ENCODE results near the gene ZC3H11A. TPM values are rescaled to one million over a fixed set of nuclear protein-coding genes. Genes with fewer than 3 reads are reported as not detected.
"Not testable (repeated sequence)": the region's sequence is repeated elsewhere in the genome, so short reads cannot be mapped to it uniquely, and the experiment has no call there.

The ZC3H11A gene
- total RNA-seq, 2 donors from 2014 or later: 78.7 to 111 TPM

DNA sequence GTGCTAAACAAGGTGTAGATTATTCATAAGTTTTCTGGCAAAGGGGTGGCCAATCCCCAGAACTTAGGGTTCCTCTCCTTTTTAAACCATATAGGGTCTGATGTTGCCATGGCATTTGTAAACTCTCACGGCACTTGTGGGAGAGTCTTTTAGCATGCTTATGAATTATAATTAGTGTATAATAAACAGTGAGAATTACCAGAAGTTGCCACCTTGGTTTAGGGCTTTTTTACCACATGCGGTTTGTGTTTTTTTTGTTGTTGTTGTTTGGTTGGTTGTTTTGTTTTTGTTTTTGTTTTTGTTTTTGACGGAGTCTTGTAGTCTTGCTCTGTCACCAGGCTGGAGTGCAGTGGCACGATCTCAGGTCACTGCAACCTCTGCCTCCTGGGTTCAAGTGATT lies 39.4 kb upstream of the ZC3H11A start:
- TF ChIP-seq, protein P1, sequence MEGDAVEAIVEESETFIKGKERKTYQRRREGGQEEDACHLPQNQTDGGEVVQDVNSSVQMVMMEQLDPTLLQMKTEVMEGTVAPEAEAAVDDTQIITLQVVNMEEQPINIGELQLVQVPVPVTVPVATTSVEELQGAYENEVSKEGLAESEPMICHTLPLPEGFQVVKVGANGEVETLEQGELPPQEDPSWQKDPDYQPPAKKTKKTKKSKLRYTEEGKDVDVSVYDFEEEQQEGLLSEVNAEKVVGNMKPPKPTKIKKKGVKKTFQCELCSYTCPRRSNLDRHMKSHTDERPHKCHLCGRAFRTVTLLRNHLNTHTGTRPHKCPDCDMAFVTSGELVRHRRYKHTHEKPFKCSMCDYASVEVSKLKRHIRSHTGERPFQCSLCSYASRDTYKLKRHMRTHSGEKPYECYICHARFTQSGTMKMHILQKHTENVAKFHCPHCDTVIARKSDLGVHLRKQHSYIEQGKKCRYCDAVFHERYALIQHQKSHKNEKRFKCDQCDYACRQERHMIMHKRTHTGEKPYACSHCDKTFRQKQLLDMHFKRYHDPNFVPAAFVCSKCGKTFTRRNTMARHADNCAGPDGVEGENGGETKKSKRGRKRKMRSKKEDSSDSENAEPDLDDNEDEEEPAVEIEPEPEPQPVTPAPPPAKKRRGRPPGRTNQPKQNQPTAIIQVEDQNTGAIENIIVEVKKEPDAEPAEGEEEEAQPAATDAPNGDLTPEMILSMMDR (IDR thresholded peaks at IDR 0.05): no peak
- Histone ChIP-seq H3K36me3 (no peaks in the 10 kb centered on the region), H3K9me3 (no peaks in the 10 kb centered on the region), H3K4me1 (ENCODE audit: control insufficient read depth in 1 of 2, low read depth in 2 of 2) (peaks cover 0 to 5% of the 10 kb centered on the region in 2 donors), H3K27ac (no peak overlapping the region), H3K27me3 (replicated peaks; ENCODE audit: insufficient read depth) (no peaks in the 10 kb centered on the region), H3K4me3 (no peak overlapping the region)
- ATAC-seq (ENCODE audit: insufficient number of reproducible peaks, low FRiP score, low read depth) (no peak), DNase-seq (ENCODE audit: low spot score) (no peak)

DNA sequence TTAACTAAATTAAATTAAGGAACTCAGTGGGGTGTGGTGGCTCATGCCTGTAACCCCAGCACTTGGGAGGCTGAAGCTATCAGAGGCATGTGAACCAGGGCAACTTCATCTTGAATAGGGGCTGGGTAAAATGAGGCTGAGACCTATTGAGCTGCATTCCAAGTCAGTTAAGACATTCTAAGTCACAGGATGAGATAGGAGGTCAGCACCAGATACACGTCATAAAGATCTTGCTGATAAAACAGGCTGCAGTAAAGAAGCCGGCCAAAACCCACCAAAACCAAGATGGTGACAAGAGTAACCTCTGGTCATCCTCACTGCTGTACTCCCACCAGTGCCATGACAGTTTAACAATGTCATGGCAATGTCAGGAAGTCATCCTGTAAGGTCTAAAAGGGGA lies 36.7 kb upstream of the ZC3H11A start:
- not testable (repeated sequence) for H3K4me3 ChIP-seq; ATAC-seq (ENCODE audit: insufficient number of reproducible peaks, low FRiP score, low read depth); DNase-seq (ENCODE audit: low spot score); H3K9me3 ChIP-seq; H3K36me3 ChIP-seq; H3K27ac ChIP-seq; H3K4me1 ChIP-seq (ENCODE audit: control insufficient read depth in 1 of 2, low read depth in 2 of 2); H3K27me3 ChIP-seq (replicated peaks; ENCODE audit: insufficient read depth)

DNA sequence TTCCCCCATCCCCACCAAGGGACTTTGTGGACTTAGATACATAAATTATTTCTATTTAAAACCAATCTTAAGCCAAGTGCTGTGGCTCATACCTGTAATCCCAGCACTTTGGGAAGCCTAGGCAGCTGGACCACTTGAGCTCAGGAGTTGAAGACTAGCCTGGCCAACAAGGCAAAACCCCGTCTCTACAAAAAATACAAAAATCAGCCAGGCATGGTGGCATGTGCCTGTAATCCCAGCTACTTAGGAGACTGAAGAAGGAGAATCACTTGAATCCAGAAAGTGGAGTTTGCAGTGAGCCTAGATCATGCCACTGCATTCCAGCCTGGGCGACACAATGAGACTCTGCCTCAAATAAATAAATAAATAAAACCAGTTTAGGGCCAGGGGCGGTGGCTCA lies 34.9 kb upstream of the ZC3H11A start:
- no peak for ATAC-seq (ENCODE audit: insufficient number of reproducible peaks, low FRiP score, low read depth)
- no peak overlapping the region for H3K4me3 ChIP-seq
- TF ChIP-seq, protein P1 (IDR thresholded peaks at IDR 0.05): no peak
- no peak for DNase-seq (ENCODE audit: low spot score)
- H3K27me3 ChIP-seq (replicated peaks; ENCODE audit: insufficient read depth): no peaks in the 10 kb centered on the region
- no peaks in the 10 kb centered on the region for H3K9me3 ChIP-seq
- no peak overlapping the region for H3K27ac ChIP-seq
- no peaks in the 10 kb centered on the region for H3K4me1 ChIP-seq (ENCODE audit: control insufficient read depth in 1 of 2, low read depth in 2 of 2)
- no peaks in the 10 kb centered on the region for H3K36me3 ChIP-seq

DNA sequence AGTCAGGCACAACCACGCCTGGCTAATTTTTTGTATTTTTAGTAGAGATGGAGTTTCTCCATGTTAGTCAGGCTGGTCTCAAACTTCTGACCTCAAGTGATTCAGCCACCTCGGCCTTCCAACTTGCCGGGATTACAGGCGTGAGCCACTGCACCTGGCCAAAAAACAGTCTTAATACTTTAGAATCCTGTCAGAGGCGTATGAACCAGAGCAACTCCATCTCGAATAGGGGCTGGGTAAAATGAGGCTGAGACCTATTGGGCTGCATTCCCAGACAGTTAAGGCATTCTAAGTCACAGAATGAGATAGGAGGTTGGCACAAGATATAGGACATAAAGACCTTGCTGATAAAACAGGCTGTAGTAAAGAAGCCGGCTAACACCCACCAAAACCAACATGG lies 33.5 kb upstream of the ZC3H11A start:
- H3K27ac ChIP-seq; H3K36me3 ChIP-seq; H3K9me3 ChIP-seq; DNase-seq (ENCODE audit: low spot score); H3K27me3 ChIP-seq (replicated peaks; ENCODE audit: insufficient read depth); H3K4me1 ChIP-seq (ENCODE audit: control insufficient read depth in 1 of 2, low read depth in 2 of 2); ATAC-seq (ENCODE audit: insufficient number of reproducible peaks, low FRiP score, low read depth); H3K4me3 ChIP-seq: not testable (repeated sequence)

DNA sequence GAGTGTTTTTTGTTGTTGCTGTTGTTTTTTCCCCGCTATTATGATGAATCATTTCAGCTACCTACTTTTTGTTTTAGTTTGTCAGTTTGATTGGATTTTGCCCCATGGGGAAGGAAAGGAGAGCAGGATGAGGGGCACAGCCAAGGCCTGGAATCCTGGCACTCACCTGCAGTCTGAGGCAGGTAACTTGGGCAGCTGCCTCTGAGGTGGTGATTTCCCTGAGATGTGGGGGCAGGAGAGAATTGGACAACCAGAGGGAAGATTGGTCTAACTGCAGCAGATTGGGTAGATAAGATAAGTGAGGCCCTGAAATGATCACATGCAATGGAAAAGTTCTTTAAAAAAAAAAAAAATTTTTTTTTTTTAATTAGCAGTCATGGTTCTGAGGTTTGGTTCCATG lies 31.9 kb upstream of the ZC3H11A start:
- Histone ChIP-seq H3K27ac (no peak overlapping the region), H3K36me3 (no peaks in the 10 kb centered on the region), H3K27me3 (replicated peaks; ENCODE audit: insufficient read depth) (no peaks in the 10 kb centered on the region), H3K9me3 (no peaks in the 10 kb centered on the region), H3K4me1 (ENCODE audit: control insufficient read depth in 1 of 2, low read depth in 2 of 2) (no peaks in the 10 kb centered on the region), H3K4me3 (no peak overlapping the region)
- ATAC-seq (ENCODE audit: insufficient number of reproducible peaks, low FRiP score, low read depth): no peak
- DNase-seq (ENCODE audit: low spot score): no peak
- TF ChIP-seq, protein P1 (IDR thresholded peaks at IDR 0.05): no peak

DNA sequence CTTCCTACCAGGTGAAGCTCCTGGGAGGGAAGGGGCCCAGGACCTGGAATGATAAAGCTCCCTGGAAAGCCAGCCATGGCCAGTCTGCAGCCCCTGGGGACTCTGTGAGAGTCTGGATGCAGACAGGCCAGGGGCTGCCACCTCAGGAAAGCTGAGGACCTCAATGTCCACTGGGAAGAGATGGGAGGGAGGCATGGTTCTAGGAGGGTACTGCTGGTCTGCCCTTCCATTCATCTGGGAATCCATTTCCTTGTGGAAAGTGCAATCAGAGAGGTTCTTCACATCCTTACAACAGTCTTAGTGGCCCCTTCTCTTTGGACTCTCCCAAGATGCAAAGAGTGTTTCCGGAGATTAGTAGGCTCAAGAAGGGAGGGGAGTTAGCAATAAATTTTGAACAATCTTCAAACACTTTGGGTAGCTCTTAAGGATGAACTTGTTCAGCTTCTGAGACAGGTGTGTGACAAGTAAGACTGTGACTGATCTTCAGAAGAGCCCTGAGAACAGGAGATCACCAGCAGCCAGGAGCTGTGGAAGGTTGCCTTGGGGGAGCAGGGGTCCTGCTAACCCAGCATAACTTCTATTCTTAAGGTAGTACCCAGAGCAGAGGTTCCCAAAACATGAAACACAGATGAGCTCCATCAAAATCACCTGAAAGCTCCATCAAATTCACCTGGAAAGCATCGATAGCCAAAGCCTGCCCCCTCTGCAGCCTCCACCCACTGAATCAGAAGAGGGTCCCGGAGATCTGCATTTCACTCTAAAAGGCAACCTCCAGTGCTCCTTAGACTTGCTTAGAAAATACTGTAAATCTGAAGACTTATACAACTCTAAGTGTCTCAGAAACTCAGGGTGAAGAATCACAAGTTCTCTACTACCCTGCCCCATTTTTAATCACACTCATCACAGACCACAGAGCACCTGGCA lies 31.1 kb upstream of the ZC3H11A start:
- Histone ChIP-seq H3K9me3 (no peaks in the 10 kb centered on the region), H3K27ac (no peak overlapping the region), H3K36me3 (no peaks in the 10 kb centered on the region), H3K27me3 (replicated peaks; ENCODE audit: insufficient read depth) (no peaks in the 10 kb centered on the region), H3K4me3 (no peak overlapping the region), H3K4me1 (ENCODE audit: control insufficient read depth in 1 of 2, low read depth in 2 of 2) (no peaks in the 10 kb centered on the region)
- ATAC-seq (ENCODE audit: insufficient number of reproducible peaks, low FRiP score, low read depth) (no peak), DNase-seq (ENCODE audit: low spot score) (no peak)
- TF ChIP-seq, protein P1 (IDR thresholded peaks at IDR 0.05): no peak

All from thoracic aorta (tissue), 2 donors.